Measurements from ENCODE around the gene TMEM150A.

The TMEM150A gene

DNA sequence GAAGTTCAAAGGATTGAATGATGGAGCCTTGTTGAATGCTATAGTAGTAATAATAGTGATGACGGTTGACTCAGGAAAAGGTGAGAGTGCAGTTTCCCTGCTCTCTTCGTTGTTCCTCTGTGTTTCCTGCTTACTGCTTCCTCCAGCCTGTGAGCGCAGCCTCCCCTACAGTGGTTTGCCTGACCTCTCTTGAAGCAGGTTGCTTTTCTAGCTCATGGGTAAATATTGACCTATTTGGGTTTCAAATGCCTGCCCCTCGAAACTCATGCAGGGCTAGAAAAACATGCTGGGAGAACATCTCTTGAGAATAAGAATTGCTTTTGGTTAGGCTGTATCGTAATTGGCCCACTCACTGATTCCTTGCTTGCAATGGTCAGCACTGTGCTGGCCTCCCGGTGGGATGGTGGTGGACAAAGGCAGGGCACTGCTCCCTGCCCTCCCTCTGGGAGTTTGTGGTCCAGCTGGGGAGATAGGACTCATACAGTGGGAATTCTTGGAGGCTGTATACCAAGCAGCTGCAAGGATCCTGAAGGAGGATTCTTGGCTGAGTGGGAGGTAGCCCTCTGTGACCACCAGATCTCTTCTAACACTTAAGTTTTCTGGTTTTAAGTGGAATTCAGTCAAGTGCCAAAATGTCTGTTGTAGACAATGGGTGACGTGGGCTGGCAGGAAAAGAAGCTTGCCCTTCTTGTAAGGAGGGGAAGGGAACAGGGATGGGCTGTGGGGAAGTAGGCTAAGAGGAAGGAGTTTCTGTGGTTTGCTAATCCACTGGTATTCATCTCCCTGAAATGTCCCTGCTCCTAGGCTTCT is 12.3 kb downstream of the TMEM150A start:
- H3K27ac ChIP-seq (ENCODE audit: low read depth, low read length), result no peak overlapping the region
- no peak overlapping the region for H3K4me2 ChIP-seq (ENCODE audit: low read depth, low read length, poor library complexity, severe bottlenecking)

DNA sequence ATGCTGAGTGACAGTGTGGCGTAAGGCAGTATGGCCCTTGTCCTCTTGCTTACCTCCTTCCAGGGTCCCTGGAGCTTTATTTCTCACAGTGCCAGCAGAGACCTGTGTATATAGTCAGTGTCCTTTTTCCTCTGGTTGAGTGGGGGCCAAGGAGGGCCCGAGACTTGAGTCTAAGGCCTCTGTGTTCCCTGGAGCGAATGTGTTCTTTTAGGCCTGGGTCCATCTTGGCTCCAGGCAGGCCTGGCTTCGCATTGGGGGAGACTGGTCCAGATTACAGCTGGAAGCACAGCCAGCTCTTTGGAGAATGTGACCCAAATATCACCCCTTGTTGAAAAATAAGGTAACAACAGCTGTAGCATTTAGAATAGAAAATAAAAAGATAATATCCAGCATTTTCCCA is 13.3 kb downstream of the TMEM150A start:
- Histone ChIP-seq H2AFZ (ENCODE audit: low read depth, low read length, severe bottlenecking) (no peak overlapping the region), H3K9ac (ENCODE audit: low read length) (no peak overlapping the region), H3K36me3 (ENCODE audit: low read length) (no peaks in the 10 kb centered on the region), H3K27ac (ENCODE audit: low read depth, low read length) (no peak overlapping the region), H4K20me1 (ENCODE audit: low read depth, low read length) (no peaks in the 10 kb centered on the region), H3K4me3 (ENCODE audit: insufficient read depth, low read length, poor library complexity, severe bottlenecking) (no peak overlapping the region), H3K79me2 (ENCODE audit: insufficient read depth, low read length) (no peaks in the 10 kb centered on the region), H3K9me2 (replicated peaks; ENCODE audit: insufficient read depth, low read length) (no peaks in the 10 kb centered on the region), H3K27me3 (ENCODE audit: low read length) (no peaks in the 10 kb centered on the region), H3F3A (ENCODE audit: insufficient read depth) (no peaks in the 10 kb centered on the region), H3K9me3 (ENCODE audit: insufficient read depth, low read length) (no peaks in the 10 kb centered on the region), H3K4me2 (ENCODE audit: low read depth, low read length, poor library complexity, severe bottlenecking) (no peak overlapping the region)
- no peak for TF ChIP-seq EZH2phosphoT487 (conservative IDR thresholded peaks at IDR 0.05; ENCODE audit: low read length)
- TF ChIP-seq, protein P1, sequence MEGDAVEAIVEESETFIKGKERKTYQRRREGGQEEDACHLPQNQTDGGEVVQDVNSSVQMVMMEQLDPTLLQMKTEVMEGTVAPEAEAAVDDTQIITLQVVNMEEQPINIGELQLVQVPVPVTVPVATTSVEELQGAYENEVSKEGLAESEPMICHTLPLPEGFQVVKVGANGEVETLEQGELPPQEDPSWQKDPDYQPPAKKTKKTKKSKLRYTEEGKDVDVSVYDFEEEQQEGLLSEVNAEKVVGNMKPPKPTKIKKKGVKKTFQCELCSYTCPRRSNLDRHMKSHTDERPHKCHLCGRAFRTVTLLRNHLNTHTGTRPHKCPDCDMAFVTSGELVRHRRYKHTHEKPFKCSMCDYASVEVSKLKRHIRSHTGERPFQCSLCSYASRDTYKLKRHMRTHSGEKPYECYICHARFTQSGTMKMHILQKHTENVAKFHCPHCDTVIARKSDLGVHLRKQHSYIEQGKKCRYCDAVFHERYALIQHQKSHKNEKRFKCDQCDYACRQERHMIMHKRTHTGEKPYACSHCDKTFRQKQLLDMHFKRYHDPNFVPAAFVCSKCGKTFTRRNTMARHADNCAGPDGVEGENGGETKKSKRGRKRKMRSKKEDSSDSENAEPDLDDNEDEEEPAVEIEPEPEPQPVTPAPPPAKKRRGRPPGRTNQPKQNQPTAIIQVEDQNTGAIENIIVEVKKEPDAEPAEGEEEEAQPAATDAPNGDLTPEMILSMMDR (IDR thresholded peaks at IDR 0.05; ENCODE audit: insufficient read depth, low read length, poor library complexity, severe bottlenecking), result no peak

More for the DNA sequence above, 12.3 kb downstream of the TMEM150A start:
- H3K27me3 ChIP-seq (ENCODE audit: low read length), result no peaks in the 10 kb centered on the region
- no peak for TF ChIP-seq EZH2phosphoT487 (conservative IDR thresholded peaks at IDR 0.05; ENCODE audit: low read length)
- TF ChIP-seq, protein P1 (IDR thresholded peaks at IDR 0.05; ENCODE audit: insufficient read depth, low read length, poor library complexity, severe bottlenecking), result no peak
- no peaks in the 10 kb centered on the region for H3K9me3 ChIP-seq (ENCODE audit: insufficient read depth, low read length)
- H3K9ac ChIP-seq (ENCODE audit: low read length), result no peak overlapping the region
- H3K4me3 ChIP-seq (ENCODE audit: insufficient read depth, low read length, poor library complexity, severe bottlenecking), result no peak overlapping the region
- H3K9me2 ChIP-seq (replicated peaks; ENCODE audit: insufficient read depth, low read length), result no peaks in the 10 kb centered on the region
- no peaks in the 10 kb centered on the region for H3K36me3 ChIP-seq (ENCODE audit: low read length)
- no peak overlapping the region for H2AFZ ChIP-seq (ENCODE audit: low read depth, low read length, severe bottlenecking)
- no peaks in the 10 kb centered on the region for H3K79me2 ChIP-seq (ENCODE audit: insufficient read depth, low read length)
- no peaks in the 10 kb centered on the region for H3F3A ChIP-seq (ENCODE audit: insufficient read depth)
- no peaks in the 10 kb centered on the region for H4K20me1 ChIP-seq (ENCODE audit: low read depth, low read length)

DNA sequence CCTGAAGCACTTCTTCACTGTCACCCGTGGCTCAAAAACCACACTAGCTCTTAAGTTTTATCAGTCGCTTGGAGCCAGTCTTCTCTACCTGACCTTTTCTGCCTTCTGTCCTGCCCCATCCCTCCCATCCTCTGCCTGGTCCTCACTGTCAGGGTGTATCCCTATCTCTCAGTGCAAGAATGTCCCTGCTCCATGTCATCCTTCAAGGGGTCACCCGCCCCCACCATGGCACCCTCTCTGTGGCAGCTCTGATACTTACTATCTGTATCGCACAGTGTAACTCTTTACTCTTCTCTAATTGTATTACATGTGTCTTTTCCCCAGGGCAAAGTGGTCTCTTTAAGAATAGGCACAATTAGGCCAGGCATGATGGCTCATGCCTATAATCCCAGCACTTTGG is 13.9 kb downstream of the TMEM150A start:
- no peak overlapping the region for H2AFZ ChIP-seq (ENCODE audit: low read depth, low read length, severe bottlenecking)
- no peaks in the 10 kb centered on the region for H3K27me3 ChIP-seq (ENCODE audit: low read length)
- H3K27ac ChIP-seq (ENCODE audit: low read depth, low read length), result no peak overlapping the region
- H3K36me3 ChIP-seq (ENCODE audit: low read length), result no peaks in the 10 kb centered on the region
- no peaks in the 10 kb centered on the region for H3F3A ChIP-seq (ENCODE audit: insufficient read depth)
- H3K4me3 ChIP-seq (ENCODE audit: insufficient read depth, low read length, poor library complexity, severe bottlenecking), result no peak overlapping the region
- H3K9ac ChIP-seq (ENCODE audit: low read length), result no peak overlapping the region
- no peak for TF ChIP-seq EZH2phosphoT487 (conservative IDR thresholded peaks at IDR 0.05; ENCODE audit: low read length)
- TF ChIP-seq, protein P1 (IDR thresholded peaks at IDR 0.05; ENCODE audit: insufficient read depth, low read length, poor library complexity, severe bottlenecking), result no peak
- no peaks in the 10 kb centered on the region for H3K9me2 ChIP-seq (replicated peaks; ENCODE audit: insufficient read depth, low read length)
- H4K20me1 ChIP-seq (ENCODE audit: low read depth, low read length), result no peaks in the 10 kb centered on the region
- H3K9me3 ChIP-seq (ENCODE audit: insufficient read depth, low read length), result no peaks in the 10 kb centered on the region
- no peaks in the 10 kb centered on the region for H3K79me2 ChIP-seq (ENCODE audit: insufficient read depth, low read length)
- no peak overlapping the region for H3K4me2 ChIP-seq (ENCODE audit: low read depth, low read length, poor library complexity, severe bottlenecking)
